ENCODE results near the gene ACRBP.

DNA sequence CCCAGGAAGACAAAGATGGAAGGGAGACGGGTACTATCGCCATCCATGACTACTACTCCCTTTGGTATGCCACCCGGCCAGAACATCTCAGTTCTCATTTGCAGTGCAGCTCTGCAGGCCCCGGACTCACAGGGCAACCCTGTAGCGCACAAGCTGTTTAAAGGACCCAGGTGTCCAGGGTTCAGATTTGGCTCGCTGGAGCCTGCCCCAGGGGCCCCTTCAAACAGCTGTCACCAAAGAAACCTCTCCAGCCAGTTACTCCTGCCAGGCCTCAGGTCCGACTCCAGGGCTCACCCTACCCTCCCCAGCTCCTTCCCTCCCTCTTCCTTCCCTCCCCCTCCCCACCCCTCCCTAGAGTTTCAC lies 34.6 kb downstream of the ACRBP start:
- TF ChIP-seq, protein P1, sequence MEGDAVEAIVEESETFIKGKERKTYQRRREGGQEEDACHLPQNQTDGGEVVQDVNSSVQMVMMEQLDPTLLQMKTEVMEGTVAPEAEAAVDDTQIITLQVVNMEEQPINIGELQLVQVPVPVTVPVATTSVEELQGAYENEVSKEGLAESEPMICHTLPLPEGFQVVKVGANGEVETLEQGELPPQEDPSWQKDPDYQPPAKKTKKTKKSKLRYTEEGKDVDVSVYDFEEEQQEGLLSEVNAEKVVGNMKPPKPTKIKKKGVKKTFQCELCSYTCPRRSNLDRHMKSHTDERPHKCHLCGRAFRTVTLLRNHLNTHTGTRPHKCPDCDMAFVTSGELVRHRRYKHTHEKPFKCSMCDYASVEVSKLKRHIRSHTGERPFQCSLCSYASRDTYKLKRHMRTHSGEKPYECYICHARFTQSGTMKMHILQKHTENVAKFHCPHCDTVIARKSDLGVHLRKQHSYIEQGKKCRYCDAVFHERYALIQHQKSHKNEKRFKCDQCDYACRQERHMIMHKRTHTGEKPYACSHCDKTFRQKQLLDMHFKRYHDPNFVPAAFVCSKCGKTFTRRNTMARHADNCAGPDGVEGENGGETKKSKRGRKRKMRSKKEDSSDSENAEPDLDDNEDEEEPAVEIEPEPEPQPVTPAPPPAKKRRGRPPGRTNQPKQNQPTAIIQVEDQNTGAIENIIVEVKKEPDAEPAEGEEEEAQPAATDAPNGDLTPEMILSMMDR (IDR thresholded peaks at IDR 0.05; ENCODE audit: insufficient read depth, low read depth, low read length): no peak
- no peak for TF ChIP-seq EZH2 (IDR thresholded peaks at IDR 0.05; ENCODE audit: insufficient read depth, low read length)
